GM13976 (cell line): ENCODE measurements around the gene NCOA7.
A peak's percentile ranks its signal among the peaks of the same experiment; 100 is the strongest.
"Not testable (repeated sequence)": the region's sequence is repeated elsewhere in the genome, so short reads cannot be mapped to it uniquely, and the experiment has no call there.

Experiments used
- DNase-seq: peaks from one replicate; pipeline ENCODE4 v3.0.0; 2012; ENCODE audit warnings: low spot score
- CTCF ChIP-seq: IDR thresholded peaks from 2 replicates; pipeline ENCODE4 v1.5.1; 2012; ENCODE audit warnings: borderline replicate concordance, mild to moderate bottlenecking; ENCODE audit not compliant: insufficient read depth; ENCODE audit errors: extremely low read depth, missing control alignments, control extremely low read depth
- in situ Hi-C: fragments of 300-500 bp; cut with MboI; formaldehyde crosslinking; loops from one replicate; pipeline ENCODE4 v1.12.0; 2022; ENCODE audit warnings: low sequenced_read_pairs, mixed read lengths, inconsistent platforms; ENCODE audit not compliant: unreplicated experiment

NCOA7 gene

GRCh38 chr6:125906158-125906998 lies 115.6 kb downstream of the NCOA7 start:
- peak; percentile 38 for DNase-seq
- peak; percentile 75 for TF ChIP-seq CTCF
- in situ Hi-C loops: no loop called here

GRCh38 chr6:125910527-125910926 lies 119.8 kb downstream of the NCOA7 start:
- peak; percentile 41 for DNase-seq
- no peak for TF ChIP-seq CTCF
- in situ Hi-C loops: no loop called here

DNA sequence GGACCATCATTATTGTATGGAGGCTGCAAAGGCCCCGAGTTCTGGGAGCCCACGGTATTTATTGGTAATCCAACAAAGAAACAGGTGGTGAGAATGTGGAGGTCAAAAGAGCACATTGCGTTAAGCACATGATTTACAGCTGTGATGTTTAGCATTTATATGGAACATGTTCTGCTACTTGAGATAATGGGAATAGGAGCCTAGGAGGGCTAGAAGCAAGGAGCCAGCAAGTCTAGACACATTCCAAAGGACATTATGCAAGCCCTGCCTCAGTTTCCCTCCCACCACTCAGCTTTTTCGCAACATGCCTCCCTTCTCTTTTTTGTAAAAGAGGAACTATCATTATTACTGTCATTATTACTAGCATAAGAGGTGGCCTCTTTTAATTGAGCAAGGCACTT lies 120.3 kb downstream of the NCOA7 start:
- in situ Hi-C loops, DNase-seq: not testable (repeated sequence)

GRCh38 chr6:125912430-125912829 lies 121.7 kb downstream of the NCOA7 start:
- DNase-seq, in situ Hi-C loops: not testable (repeated sequence)

GRCh38 chr6:125913145-125913544 lies 122.4 kb downstream of the NCOA7 start:
- in situ Hi-C loops: no loop called here
- TF ChIP-seq CTCF: no peak
- no peak for DNase-seq

- DNase-seq: no peak
- in situ Hi-C loops: no loop called here
- TF ChIP-seq CTCF: no peak
These were observed 123.1 kb downstream of the NCOA7 start for GRCh38 chr6:125913864-125914351.

- no peak for TF ChIP-seq CTCF
- DNase-seq: no peak
- in situ Hi-C loops: no loop called here
These were observed 127.5 kb downstream of the NCOA7 start for GRCh38 chr6:125918230-125918629.
